ENCODE measurements around the gene ATP1B3.
"Not testable (repeated sequence)": the region's sequence is repeated elsewhere in the genome, so short reads cannot be mapped to it uniquely, and the experiment has no call there.

ATP1B3 gene

GRCh38 chr3:141949399-141949798 is 73.0 kb downstream of the ATP1B3 start:
- no peak for DNase-seq (ENCODE audit: low spot score)

GRCh38 chr3:141949972-141950371 is 73.5 kb downstream of the ATP1B3 start:
- DNase-seq (ENCODE audit: low spot score): no peak

- no peak for DNase-seq (ENCODE audit: low spot score)
Observed at GRCh38 chr3:141950572-141951493, 74.4 kb downstream of the ATP1B3 start.

- no peak for DNase-seq (ENCODE audit: low spot score)
Observed at GRCh38 chr3:141952611-141953010, 76.2 kb downstream of the ATP1B3 start.

DNA sequence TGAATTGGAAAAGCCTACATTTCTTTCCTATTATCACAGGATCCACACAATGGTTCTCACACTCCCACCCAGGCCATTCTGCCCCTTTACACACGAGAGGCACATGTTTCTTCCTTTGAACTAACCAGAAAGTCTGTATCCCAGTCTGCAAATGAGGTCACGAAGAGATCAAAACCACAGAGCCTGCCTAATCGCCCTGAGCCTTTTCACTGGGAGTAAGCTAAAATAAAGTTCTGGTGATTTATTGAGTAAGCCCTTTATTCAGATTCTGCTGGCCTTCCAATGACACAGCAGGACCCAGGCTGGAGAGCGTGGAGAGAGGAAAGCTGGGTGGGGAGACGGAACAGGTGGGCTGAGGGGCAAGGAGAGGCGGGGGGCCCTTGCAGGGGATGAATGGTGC is 78.7 kb downstream of the ATP1B3 start:
- DNase-seq (ENCODE audit: low spot score): no peak

DNA sequence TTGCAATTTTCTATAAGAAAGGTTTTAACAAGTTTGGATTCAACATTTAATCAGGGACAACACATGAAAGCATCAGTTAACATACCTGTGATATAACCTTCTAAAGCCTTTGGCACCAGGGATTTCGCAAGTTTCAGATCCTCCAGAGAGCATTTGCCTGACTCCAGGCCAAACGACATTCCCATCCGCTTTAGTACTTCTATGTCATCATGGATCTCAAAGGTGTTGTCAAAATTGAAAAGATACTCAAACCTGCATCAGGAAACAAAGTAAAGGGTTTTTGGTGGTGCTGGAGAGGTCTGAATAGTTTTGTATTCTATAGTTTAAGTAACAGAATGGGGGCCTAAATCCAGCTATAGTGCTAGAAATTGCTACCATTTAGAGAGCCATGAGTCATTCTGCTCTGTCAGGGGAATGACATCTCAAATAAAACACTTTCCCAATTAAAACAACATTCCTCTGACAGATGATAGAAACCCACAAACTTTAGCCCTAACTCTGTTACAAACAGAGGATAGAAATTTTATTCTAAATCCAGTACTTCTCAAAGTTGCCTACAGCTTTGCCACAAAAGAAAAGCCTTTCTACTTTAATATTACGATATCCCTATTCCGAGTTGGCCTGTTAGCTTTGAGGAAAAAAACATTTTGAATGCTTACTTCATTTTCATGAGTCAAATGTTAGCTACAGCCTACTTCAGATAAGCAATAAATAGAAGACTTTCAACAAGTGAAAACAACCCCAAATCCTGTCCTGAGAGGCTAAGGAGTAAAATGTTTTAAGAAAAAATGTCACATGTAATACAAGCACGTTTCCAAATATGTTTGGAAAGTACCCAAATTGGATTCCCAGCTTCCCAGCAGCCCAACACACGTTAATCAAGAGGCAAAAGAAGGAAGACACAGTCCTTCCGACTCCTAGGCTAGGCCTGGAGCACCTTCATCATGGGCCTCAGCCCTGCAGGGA is 83.4 kb downstream of the ATP1B3 start:
- peak; percentile 52 for DNase-seq (ENCODE audit: low spot score)

GRCh38 chr3:141960731-141961130 is 84.3 kb downstream of the ATP1B3 start:
- DNase-seq (ENCODE audit: low spot score): peak; percentile 12

DNA sequence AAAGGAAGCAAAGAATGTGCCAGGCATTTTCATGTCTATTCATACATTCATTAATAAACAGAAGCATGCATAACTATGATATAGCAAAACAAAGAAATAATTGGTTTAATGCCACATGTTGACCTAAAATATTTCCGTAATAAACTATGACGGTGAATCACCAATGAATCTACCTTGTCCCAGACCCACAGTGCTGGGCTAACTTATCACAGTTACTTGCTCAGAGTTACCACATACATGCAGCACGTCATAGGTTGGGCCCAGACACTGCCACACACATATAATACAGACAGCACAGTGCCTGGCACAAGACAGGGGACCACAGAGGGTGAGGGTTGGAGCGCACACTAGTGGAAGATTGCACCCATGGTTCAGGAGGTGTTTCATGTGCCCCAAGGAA is 86.9 kb downstream of the ATP1B3 start:
- no peak for DNase-seq (ENCODE audit: low spot score)

DNA sequence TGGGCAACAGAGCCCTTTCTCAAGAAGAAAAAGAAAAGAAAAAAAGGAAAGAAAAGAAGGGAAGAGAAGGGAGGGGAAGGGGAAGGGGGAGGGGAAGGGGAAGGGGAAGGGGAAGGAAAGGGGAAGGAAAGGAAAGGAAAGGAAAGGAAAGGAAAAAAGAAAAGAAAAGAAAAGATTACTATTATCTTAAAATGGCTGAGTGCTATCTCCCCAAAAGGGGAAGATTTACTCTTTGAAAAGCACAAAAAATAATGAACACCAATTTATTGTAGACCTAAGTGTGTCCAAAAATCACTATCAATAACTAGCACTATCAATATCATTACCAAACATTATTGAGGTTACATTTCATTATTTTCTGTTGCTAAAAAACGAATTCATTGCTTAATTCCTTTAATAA is 89.0 kb downstream of the ATP1B3 start:
- DNase-seq (ENCODE audit: low spot score): no peak

DNA sequence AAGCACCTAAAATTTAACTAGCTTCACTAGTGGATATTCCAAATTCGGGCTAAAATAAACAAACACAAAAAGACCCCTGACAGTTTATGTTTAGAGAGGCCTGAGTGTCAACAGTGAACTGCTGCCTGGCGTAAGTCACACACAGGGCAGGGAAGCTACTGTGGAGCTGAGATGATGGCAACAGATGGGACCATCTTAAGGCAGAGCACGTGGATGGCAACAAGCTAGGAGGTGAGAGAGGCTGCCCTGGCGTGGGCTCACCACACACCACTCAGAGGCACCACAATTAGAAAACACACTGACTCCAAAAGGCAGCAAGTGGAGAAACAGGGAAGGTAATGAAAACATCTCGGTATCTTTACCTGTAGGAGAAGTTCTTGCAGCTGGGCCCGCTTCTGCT is 93.3 kb downstream of the ATP1B3 start:
- DNase-seq (ENCODE audit: low spot score): no peak

DNA sequence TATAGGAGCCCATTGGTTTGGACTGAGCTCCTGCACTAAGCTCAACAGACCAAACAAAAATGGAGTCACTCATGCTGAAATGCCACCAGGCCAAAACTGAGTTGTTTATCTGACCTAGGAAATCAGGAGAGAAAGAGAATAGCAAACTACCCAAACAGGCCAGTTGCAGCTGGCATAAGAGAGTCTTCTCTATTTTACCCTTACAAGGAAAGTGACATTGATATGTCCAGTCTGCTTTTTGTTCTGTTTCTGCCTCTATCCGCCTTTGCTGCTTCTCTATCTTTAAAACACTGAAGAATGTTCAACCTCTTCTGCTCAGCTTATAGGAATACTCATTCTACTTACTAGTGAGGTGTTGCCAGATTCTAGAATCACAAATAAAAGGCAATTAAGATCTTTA is 95.1 kb downstream of the ATP1B3 start:
- no peak for DNase-seq (ENCODE audit: low spot score)

- no peak for DNase-seq (ENCODE audit: low spot score)
Observed at GRCh38 chr3:141972399-141972798, 96.0 kb downstream of the ATP1B3 start.

DNA sequence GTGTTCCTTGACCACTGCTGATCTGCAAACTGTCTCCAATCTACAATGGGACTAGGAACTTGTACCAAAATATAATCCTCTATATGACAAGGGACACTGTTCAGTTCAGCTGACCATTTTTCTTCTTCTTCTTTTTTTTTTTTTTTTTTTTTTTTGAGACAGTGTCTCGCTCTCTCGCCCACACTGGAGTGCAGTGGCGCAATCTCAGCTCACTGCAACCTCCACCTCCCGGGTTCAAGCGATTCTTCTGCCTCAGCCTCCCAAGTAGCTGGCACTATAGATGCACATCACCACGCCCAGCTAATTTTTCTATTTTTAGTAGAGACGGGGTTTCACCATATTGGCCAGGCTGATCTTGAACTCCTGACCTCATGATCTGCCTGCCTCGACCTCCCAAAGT is 98.3 kb downstream of the ATP1B3 start:
- DNase-seq (ENCODE audit: low spot score): not testable (repeated sequence)
